Retinal pigment epithelial cell (primary cell): Measurements from ENCODE around the gene EIF4E.

ENCODE experiments used
- DNase-seq: peaks from one replicate; pipeline ENCODE4 v3.0.0-alpha.2; 2010; ENCODE audit warnings: low read depth
- H3K4me3 ChIP-seq: 2 replicates; pipeline ENCODE4 v1.5.1; 2011; ENCODE audit warnings: mild to moderate bottlenecking, low read length, control low read depth, moderate library complexity
- CTCF ChIP-seq: conservative IDR thresholded peaks from 2 replicates; pipeline ENCODE4 v1.5.1; 2011; ENCODE audit warnings: low read depth, low read length, control low read depth, inconsistent platforms

The EIF4E gene

GRCh38 chr4:98909646-98910401 lies 19.1 kb downstream of the EIF4E start:
- no peak overlapping the region for H3K4me3 ChIP-seq
- TF ChIP-seq CTCF, result no peak
- DNase-seq, result no peak

- no peak for TF ChIP-seq CTCF
- H3K4me3 ChIP-seq, result no peak overlapping the region
Observed at GRCh38 chr4:98908703-98909262, 20.1 kb downstream of the EIF4E start.

GRCh38 chr4:98908182-98908581 lies 20.8 kb downstream of the EIF4E start:
- no peak for DNase-seq
- no peak for TF ChIP-seq CTCF
- no peak overlapping the region for H3K4me3 ChIP-seq

More at GRCh38 chr4:98908703-98909262, 20.1 kb downstream of the EIF4E start:
- no peak for DNase-seq

GRCh38 chr4:98905839-98906238 lies 23.1 kb downstream of the EIF4E start:
- TF ChIP-seq CTCF, result no peak
- no peak overlapping the region for H3K4me3 ChIP-seq
- DNase-seq, result no peak

- no peak for DNase-seq
- no peak for TF ChIP-seq CTCF
Observed at GRCh38 chr4:98905297-98905696, 23.6 kb downstream of the EIF4E start.

GRCh38 chr4:98903963-98904362 lies 25.0 kb downstream of the EIF4E start:
- no peak overlapping the region for H3K4me3 ChIP-seq
- TF ChIP-seq CTCF, result no peak
- no peak for DNase-seq

More at GRCh38 chr4:98905297-98905696, 23.6 kb downstream of the EIF4E start:
- H3K4me3 ChIP-seq, result no peak overlapping the region

- DNase-seq, result no peak
- TF ChIP-seq CTCF, result no peak
- H3K4me3 ChIP-seq, result no peak overlapping the region
Observed at GRCh38 chr4:98903561-98903960, 25.4 kb downstream of the EIF4E start.
